Activated B cell treated with CpG ODN at 0.5 μM for 24 hours (primary cell): ENCODE results near the gene NUDT16L1. TPM values are rescaled to one million over a fixed set of nuclear protein-coding genes. Genes with fewer than 3 reads are reported as not detected.

ENCODE experiments used
- ATAC-seq: fragments of 200-7000 bp; cut with Tn5 transposase; one replicate; pipeline ENCODE4 v1.10.0; 2021; ENCODE audit warnings: low read depth, mild to moderate bottlenecking, moderate library complexity
- CTCF ChIA-PET: fragments of 350-600 bp; sonication (Branson Sonifier 250); formaldehyde crosslinking; loops from one replicate; lab custom pipeline; 2021; ENCODE audit warnings: antibody characterized with exemption; lab: Charles Lee
- POLR2A ChIA-PET: fragments of 350-600 bp; sonication (Branson Sonifier 250); formaldehyde crosslinking; loops from one replicate; lab custom pipeline; 2021; ENCODE audit warnings: antibody characterized with exemption; lab: Charles Lee
- DNase-seq: peaks from one replicate; pipeline ENCODE4 v3.0.0; 2022
- H3K27ac Mint-ChIP-seq: one replicate; pipeline ENCODE4 v1.8.0; 2020; ENCODE audit warnings: mixed read lengths
- H3K27me3 Mint-ChIP-seq: one replicate; pipeline ENCODE4 v1.8.0; 2021; ENCODE audit warnings: mixed read lengths
- H3K36me3 Mint-ChIP-seq: one replicate; pipeline ENCODE4 v1.8.0; 2021; ENCODE audit warnings: low read depth, mixed read lengths
- H3K4me1 Mint-ChIP-seq: one replicate; pipeline ENCODE4 v1.8.0; 2021; ENCODE audit warnings: mixed read lengths
- H3K4me3 Mint-ChIP-seq: one replicate; pipeline ENCODE4 v1.8.0; 2020; ENCODE audit warnings: mild to moderate bottlenecking, mixed read lengths
- H3K9me3 Mint-ChIP-seq: one replicate; pipeline ENCODE4 v1.8.0; 2020; ENCODE audit warnings: mixed read lengths
- CTCF ChIP-seq: fragments of 200-600 bp; IDR thresholded peaks from one replicate; pipeline ENCODE4 v1.8.0; 2022; ENCODE audit warnings: antibody characterized with exemption, mild to moderate bottlenecking
- intact Hi-C: fragments of 100-400 bp; cut with micrococcal nuclease; formaldehyde crosslinking; loops from one replicate; pipeline ENCODE4 v1.15.1; 2024
- total RNA-seq: library from RNA; stranded (reverse); gene quantifications from 2 replicates; pipeline ENCODE4 v1.2.3, GENCODE V29; 2022

The NUDT16L1 gene
- total RNA-seq, 1 donor from 2014 or later: 32.9 TPM

- H3K36me3 Mint-ChIP-seq: peaks cover 50% of the 10 kb centered on the region
- H3K4me1 Mint-ChIP-seq: peaks cover 9% of the 10 kb centered on the region
- intact Hi-C loops: no loop called here
- no peak overlapping the region for H3K27ac Mint-ChIP-seq
- no peak overlapping the region for H3K4me3 Mint-ChIP-seq
- ATAC-seq: no peak
- no peaks in the 10 kb centered on the region for H3K27me3 Mint-ChIP-seq
- CTCF ChIA-PET: no interaction called here
- no peak for DNase-seq
- H3K9me3 Mint-ChIP-seq: no peaks in the 10 kb centered on the region
- POLR2A ChIA-PET: no interaction called here
- TF ChIP-seq CTCF: no peak
Observed at GRCh38 chr16:4728676-4729075, 35.3 kb downstream of the NUDT16L1 start.

DNA sequence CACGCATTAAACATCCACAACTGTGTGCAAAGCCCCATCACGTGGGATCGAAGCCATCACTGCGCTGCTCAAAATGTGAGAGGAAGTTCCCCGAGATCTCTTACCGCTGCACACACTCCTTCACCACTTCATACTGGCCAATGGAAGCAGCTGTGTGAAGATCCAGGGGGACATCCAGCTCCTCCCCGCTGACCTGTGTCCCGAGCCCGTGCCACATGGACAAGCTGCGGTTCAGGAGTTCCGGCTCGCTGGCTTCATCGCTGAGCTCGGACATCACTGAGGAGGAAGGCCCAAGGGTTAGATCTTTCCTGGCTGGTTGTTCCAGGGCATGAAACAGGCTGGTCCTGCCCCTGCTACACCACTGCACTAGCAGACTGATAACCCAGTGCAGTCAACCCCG is 36.5 kb downstream of the NUDT16L1 start:
- Mint-ChIP-seq H3K4me3 (no peak overlapping the region), H3K27me3 (no peaks in the 10 kb centered on the region), H3K27ac (no peak overlapping the region), H3K9me3 (no peaks in the 10 kb centered on the region), H3K4me1 (peaks cover 12% of the 10 kb centered on the region), H3K36me3 (peaks cover 46% of the 10 kb centered on the region)
- intact Hi-C loops: no loop called here
- ATAC-seq: no peak
- TF ChIP-seq CTCF: no peak
- CTCF ChIA-PET: no interaction called here
- DNase-seq: no peak
- POLR2A ChIA-PET: no interaction called here

DNA sequence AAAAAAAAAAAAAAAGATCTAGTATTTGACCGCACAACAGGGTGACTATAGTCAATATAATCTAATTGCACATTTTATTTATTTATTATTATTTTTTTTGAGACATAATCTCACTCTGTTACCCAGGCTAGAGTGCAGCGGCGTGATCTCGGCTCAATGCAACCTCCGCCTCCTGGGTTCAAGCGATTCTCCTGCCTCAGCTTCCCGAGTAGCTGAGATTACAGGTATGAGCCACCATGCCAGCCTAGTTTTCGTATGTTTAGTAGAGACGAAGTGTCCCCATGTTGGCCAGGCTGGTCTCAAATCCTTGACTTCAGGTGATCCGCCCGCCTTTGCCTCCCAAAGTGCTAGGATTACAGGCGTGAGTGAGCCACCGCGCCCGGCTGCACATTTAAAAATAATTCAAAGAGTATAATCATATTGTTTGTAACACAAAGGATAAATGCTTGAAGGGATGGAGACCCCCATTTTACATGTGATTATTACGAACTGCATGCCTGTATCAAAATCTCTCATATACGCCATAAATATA is 39.9 kb downstream of the NUDT16L1 start:
- peak overlapping the region; percentile 61 for H3K27ac Mint-ChIP-seq
- DNase-seq: no peak
- intact Hi-C loops: no loop called here
- H3K9me3 Mint-ChIP-seq: no peaks in the 10 kb centered on the region
- peaks cover 23% of the 10 kb centered on the region for H3K36me3 Mint-ChIP-seq
- peaks cover 18% of the 10 kb centered on the region for H3K4me1 Mint-ChIP-seq
- no peak for ATAC-seq
- TF ChIP-seq CTCF: no peak
- CTCF ChIA-PET: interaction anchor here (1.7 kb wide), 1 partner anchor 37 kb away, joined by 5 read pairs; no protein-coding TSS in a partner anchor
- peak overlapping the region; percentile 90 for H3K4me3 Mint-ChIP-seq
- H3K27me3 Mint-ChIP-seq: no peaks in the 10 kb centered on the region
- POLR2A ChIA-PET: interaction anchor here (0.5 to 3.1 kb wide), 8 partner anchors 33 to 124 kb away, joined by 3 to 27 read pairs (median 15); partner anchors contain the start of genes GLYR1, NUDT16L1, ROGDI and UBN1

DNA sequence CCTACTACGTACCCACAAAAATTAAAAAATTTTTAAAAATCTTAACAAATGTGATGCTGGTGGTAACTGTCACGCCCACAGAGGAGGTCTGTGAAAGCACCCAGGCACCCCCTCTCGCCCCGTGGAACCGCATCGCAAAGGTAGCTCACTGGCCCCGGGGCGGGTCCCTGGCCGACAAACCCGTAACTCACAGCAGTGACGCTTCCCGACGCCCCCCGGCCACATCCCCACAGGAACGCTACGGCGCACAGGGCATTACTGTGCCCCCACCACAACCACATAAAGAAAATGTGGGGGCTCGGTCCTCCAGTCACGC is 40.3 kb downstream of the NUDT16L1 start:
- Mint-ChIP-seq H3K27ac (peak overlapping the region; percentile 61), H3K27me3 (no peaks in the 10 kb centered on the region), H3K36me3 (peaks cover 19% of the 10 kb centered on the region), H3K9me3 (no peaks in the 10 kb centered on the region), H3K4me3 (peak overlapping the region; percentile 90), H3K4me1 (peaks cover 18% of the 10 kb centered on the region)
- intact Hi-C loops: loop anchor here (1.0 to 2.0 kb wide), 9 partner anchors 34 to 300 kb away; partner anchors contain the start of genes CDIP1, GLYR1, HMOX2 and MGRN1
- TF ChIP-seq CTCF: no peak
- ATAC-seq: peak; percentile 8
- POLR2A ChIA-PET: interaction anchor here (0.5 to 3.1 kb wide), 14 partner anchors 18 to 462 kb away, joined by 3 to 27 read pairs (median 7); partner anchors contain the start of genes CDIP1, GLYR1, NUDT16L1 and PAM16
- CTCF ChIA-PET: interaction anchor here (1.6 to 1.7 kb wide), 2 partner anchors 38 to 118 kb away, joined by 5 to 7 read pairs; no protein-coding TSS in a partner anchor
- DNase-seq: no peak

- CTCF ChIA-PET: interaction anchor here (0.8 to 1.7 kb wide), 8 partner anchors 14 to 358 kb away, joined by 3 to 7 read pairs (median 4); partner anchors contain the start of genes GLYR1, HMOX2, MGRN1 and UBN1
- DNase-seq (peak; percentile 84), ATAC-seq (peak; percentile 77)
- Mint-ChIP-seq H3K4me3 (peak within 1 kb of the TSS; percentile 90), H3K9me3 (no peaks in the 10 kb centered on the region), H3K36me3 (peaks cover 15% of the 10 kb centered on the region), H3K27me3 (no peaks in the 10 kb centered on the region), H3K4me1 (peaks cover 18% of the 10 kb centered on the region), H3K27ac (peak within 1 kb of the TSS; percentile 87)
- POLR2A ChIA-PET: interaction anchor here (0.5 to 3.1 kb wide), 16 partner anchors 17 to 481 kb away, joined by 3 to 27 read pairs (median 6); partner anchors contain the start of genes CDIP1, GLYR1, NUDT16L1 and PAM16
- intact Hi-C loops: loop anchor here (1.0 to 2.0 kb wide), 9 partner anchors 33 to 299 kb away; partner anchors contain the start of genes CDIP1, GLYR1, HMOX2 and MGRN1
- TF ChIP-seq CTCF: no peak
Observed at GRCh38 chr16:4734063-4734729, 40.8 kb downstream of the NUDT16L1 start, which contains the start of the genes ANKS3 and DNAAF8. TSS of gene ANKS3 (minus strand) at chr16:4734271. CDS start at chr16:4730149, 4,122 bp downstream. TSS of gene DNAAF8 (plus strand) at chr16:4734537. CDS start at chr16:4736515, 1,978 bp downstream.
